GM21723 (cell line): ENCODE measurements around the gene PTPRK.

ENCODE experiments used
- ATAC-seq: cut with Tn5 transposase; IDR thresholded peaks from one replicate; pipeline ENCODE4 v1.9.1; 2021; ENCODE audit warnings: mild to moderate bottlenecking, moderate library complexity; ENCODE audit not compliant: unreplicated experiment

PTPRK gene

DNA sequence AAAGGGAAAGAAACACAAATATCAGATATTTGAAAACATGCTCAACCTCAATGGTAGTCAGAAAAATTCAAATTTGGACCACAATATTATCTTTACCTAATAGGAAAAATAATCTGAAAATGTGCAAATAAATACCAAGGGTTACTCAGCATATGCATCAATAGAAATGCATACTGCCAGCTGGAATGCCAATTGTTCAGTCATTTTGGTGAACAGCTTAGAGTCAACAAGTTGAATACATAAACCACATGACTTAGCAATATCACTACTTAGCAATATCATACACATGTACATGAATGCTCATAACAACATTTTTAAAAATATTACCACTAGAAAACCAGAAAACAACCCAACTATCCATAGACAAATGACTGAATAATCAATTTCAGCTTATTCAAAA, 212.7 kb downstream of the PTPRK start:
- no peak for ATAC-seq

DNA sequence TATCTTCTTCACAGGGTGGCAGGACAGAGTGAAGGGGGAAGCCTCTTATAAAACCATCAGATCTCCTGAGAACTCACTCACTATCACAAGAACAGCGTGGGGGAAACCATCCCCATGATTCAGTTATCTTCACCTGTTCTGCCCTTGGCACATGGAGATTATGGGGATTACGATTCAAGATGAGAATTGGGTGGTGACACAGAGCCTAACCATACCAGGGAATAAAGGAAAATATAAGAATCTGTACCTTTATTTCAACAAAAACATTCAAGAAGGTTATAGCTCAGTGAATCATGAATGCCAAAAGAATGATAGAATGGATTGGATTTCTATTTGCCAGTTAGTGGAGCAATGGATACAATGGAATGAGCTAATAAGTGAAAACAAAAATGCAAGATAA, 214.4 kb downstream of the PTPRK start:
- ATAC-seq, result no peak

DNA sequence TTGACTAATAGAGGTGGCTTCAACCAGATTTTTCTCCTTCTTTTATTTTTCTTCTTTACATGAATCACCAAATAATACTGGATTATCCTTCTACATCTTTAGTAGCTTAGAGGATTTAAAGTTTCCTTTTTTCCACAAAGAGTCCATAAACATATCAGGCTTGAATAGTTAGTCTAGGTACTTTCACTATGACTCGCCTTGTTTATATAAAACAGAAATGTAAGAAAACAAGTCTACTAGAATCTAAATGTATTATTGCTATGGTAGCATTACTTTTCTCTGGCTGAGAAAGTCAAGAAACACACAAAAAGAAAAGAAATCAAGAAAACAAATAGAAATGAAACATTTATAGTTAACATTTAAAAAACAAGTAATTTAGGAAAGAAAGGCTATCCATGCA, 215.2 kb downstream of the PTPRK start:
- no peak for ATAC-seq

DNA sequence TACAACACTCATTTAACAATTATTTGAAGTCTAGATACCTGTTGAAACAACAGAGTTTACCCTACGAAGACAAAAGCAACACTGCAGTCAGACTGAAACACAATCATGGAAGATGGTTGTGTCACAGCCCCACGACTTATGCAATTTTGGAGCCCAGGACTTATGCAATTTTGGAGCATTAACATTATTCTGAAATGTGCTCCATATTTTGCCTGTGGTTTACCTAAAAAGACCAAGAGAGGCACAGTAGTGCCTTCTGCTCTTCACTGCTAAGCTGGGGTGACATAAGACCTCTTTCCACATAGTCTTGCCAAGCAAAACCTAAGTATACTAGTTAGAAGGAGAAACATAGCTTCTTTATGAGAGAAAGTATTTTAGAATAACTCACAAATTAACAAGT, 216.5 kb downstream of the PTPRK start:
- ATAC-seq, result no peak

DNA sequence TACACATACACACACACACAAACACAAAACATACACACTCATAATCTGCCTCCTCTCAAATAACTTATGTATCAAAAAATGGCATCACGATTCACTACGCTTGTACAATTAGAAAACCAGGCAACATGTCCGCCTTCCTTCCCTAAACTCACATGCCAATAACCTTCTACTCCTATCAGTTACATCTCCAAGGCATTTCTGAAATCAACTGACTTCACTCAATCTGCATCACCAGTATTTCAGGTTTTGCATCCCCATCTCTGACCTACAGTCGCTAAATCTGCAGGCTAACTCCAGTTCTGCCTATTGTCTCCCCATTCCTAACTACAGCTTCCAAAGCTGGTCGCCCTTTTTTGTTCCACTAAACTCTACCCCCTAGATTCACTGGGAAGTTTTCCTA, 217.5 kb downstream of the PTPRK start:
- no peak for ATAC-seq

DNA sequence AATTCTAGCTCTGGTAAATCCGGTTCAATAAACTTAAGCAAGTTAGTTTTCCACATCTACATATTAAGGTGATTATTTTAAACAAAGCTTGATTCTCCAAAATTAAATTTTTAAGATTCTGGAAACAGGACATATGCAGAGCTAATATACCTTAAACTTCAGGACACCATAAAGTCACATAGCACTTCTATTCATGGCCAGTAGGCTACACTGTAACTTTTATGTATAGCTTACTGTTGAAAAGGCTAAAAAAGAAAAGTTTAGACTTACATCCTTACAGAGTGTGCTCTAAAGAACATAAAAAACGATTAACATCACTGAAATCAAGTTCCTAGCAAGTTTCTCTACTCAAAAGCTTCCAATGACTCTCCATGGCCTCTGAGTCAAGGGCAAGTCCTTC, 224.7 kb downstream of the PTPRK start:
- ATAC-seq, result no peak

DNA sequence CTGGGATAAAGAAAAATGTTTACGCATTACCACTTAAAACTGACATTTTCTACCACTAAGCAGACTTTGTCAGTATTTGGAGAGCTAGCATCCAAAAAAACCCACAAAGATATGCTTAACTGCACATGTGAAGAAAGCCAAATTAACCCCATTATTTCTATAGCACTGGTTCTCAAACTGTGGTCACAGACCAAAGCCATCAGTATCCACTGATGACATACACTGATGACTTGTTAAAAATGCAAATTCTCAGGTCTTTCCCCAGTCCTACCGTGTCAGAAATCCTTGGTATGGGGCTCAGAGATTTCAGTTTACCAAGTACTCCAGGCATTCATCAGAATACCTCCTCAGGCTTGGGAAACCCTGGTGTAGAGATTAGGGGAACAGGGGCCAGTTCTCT, 230.2 kb downstream of the PTPRK start:
- ATAC-seq, result no peak

DNA sequence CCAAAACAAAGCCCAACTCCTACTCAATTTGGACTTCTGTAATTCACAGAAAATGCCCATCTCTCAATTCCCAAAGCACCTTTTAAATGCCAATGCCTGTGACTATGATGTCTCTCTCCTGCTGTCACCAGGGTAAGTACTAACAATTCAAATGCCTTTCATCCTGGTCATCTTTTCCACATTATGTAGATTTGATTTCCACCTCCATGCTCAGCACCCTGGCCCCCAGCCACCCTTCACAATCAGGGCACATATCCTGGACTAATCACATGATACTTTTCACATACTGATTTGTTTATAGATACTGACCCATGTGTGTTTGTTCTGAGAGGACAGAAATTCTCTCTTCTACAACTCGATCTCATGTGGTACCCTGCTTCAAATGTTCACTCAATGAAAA, 236.3 kb downstream of the PTPRK start:
- no peak for ATAC-seq

DNA sequence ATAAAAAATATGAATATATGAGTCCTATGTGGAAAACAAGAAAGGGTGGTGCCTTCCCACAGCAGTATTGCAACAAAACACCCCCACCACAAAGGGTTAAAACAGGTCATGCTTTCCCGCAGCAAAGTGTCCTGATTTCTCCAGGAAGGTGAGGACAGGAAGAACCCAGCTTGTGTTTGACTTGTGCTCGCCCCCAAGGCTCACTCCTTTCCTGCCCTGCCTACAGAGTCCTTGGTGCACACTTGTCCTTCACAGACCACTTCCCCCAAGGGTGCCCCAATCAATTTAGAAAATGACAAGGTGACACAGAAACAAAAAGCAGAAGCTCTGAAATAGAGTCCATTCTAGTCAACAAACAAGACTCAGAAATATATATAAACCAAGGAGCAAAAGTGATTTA, 237.4 kb downstream of the PTPRK start:
- ATAC-seq, result no peak

DNA sequence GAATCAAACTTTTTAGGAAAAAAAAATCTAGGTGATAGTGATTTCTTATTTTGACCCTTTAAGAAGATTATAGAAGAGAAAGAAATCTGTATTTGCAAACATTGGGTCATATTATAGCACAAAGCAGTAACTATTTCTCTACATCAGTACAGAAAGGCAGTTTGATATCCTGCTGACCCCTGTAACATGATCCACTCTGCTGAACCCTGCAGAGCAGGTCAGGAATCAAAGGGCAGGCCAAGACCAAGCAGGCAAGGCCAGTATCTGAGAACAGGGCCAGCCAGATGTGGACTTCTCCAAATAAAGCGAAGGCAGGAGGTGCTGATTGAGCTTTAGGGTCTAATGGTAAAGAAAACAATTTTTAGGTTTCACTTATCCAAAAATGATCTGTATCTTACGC, 239.4 kb downstream of the PTPRK start:
- ATAC-seq, result no peak

DNA sequence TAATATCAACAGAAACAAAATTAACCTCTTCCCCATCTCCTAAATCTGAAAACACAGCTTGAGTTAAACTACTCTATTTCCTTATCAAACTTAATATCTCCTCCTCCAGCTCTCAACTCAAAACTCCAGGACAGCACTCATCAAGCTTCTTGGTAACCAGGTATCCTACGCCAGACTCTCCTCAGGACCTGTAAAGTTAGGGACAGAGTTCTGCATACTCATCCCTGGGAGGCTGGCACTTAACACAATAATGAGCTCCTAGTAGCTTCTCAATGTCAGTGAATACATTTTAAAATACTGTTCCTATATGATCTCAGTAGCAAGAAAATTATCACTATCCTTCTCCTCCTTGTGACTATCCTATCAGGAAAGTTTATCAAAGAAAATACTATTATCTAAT, 240.3 kb downstream of the PTPRK start:
- no peak for ATAC-seq

DNA sequence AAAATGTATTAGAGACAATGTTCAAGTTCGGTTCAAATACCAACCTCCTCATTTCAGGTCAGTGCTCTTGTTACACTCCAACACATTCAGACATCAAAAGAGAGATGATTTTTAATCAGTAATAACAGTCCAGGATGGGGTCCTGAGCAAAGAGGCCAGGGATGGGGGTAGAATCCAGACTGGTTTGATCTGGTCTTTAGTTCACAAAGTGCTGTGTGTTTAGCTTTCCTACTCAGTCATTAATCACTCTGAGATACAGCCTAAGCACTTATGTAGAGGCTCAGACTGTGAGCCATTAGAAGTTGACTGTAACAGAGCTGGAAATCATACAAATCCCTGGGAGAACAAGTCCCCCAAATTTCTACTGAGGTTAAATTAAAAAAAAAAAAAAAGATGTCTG, 241.6 kb downstream of the PTPRK start:
- no peak for ATAC-seq

DNA sequence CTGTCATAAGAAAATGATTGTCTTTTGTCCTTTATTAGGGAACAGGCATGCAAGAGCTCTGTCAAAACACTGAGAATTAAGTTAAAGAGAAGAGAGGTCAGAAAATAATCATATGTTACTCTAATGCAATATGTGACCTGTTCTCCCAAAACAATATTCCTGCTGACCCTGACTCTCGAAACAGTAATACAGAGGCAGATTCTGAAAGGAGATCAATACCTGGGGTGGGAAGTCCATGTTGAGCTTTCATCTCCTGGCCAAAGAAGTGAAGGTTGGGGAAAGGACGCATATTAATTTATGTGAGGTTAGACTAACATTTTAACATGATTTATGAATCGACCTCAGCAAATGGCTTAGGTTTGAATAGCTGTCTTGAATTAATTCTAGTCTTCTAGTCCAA, 243.0 kb downstream of the PTPRK start:
- ATAC-seq, result no peak

DNA sequence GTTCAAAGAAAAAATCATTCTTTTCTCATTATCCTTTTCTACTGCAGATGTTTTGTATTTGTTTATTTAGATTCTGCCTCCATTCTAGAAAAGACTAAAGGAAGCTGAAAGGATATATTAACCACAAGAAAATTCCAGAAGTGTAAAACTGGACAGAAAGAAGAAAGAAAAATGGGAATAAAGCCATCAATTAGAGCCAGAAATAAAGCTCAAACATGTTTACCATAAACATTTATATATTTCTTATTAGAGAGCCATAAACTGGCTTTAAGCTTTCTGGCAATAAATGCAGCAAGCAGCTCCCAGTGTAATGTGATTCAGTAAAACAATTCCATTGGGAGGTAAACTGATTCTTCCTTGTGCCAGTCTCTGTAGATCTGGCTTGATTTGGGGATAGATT, 244.1 kb downstream of the PTPRK start:
- no peak for ATAC-seq

DNA sequence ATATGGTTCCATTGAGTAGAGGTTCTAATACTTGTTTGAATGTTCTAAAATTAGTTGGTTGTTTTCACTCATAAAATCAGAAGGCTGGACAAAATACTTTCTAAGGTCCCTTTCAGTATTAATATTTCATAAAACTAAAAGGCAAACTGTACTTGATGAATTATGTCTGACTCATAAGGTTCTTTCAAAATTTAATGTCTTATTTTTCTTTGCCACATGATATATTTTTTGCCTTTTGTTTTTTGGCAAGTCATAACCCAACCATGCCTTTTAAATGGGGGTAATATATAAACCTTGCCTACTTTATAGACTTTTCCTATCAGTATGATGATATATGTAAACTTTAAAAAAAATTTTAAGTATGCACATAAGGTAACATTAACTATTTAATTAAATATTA, 244.7 kb downstream of the PTPRK start:
- ATAC-seq, result no peak

DNA sequence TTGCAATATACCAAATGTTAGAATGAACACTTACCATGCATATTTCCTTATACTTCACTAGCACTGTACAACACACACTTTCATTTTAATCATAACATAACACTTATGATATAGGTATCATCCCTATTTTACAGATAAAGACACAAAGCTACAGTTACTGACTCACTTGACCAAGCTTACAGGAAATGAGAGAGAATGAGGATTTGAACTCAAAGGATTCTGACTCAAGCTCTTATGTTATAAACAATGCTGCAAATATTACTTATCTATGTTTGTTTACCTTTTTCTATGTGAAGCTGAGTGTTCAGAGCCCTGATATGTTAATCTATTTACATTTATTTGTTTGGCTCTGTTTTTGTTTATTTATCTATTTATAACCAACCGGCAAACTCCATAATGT, 245.4 kb downstream of the PTPRK start:
- ATAC-seq, result no peak

DNA sequence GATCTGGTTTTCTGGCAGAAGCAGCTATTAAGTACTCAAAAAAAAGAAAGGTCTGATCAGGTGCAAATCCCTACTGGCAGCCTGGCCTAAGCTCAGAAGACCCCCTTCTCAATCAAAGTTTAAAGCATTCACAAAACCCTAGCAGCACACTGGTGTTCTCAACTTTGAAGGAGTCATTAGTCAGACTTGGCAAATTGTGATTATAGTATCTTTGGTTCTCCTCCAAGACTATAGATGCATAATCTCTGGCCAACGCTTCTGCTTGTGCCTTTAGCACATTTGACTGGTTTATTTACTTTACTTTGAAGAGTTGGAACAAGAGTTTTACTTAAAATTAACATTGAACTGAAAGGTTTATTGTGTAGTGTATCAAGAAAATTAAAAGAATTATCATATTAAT, 248.9 kb downstream of the PTPRK start:
- ATAC-seq, result no peak

DNA sequence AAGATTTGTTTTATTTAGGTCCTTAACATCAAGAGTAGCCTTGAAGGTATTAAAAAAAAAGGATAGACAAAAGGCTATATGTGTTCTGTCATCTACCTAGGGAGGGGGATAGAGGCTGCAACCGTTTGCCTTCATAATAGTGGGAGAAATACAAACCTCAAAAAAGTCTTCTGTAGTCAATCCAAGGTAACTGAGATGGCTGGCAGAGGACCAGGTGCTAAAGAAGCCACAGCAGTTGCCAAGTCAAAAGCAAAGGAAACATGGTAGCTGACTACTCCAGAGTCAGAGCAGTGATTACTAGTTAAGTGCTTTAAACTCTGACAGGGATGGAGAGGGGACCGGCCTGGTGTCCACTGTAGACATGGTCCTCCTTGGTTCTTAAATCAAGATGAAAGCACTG, 249.4 kb downstream of the PTPRK start:
- ATAC-seq, result no peak

DNA sequence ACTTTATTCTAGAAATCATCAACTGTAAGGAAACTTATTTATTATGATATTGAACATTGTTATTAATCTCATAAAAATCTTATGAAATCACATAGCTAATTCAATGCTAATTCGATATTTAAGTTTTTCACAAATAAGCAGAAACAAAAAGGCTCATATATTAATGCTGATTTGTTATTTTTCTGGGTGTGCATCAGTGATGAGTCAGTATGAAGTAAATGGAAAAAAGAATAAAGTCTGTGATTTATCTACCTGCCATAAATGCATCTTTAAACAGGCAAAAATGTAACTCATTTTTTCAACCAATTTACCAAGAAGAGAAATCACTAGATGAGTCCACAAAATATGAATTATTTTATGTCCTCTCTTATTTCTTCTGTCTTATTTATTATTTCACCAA, 253.5 kb downstream of the PTPRK start:
- no peak for ATAC-seq

DNA sequence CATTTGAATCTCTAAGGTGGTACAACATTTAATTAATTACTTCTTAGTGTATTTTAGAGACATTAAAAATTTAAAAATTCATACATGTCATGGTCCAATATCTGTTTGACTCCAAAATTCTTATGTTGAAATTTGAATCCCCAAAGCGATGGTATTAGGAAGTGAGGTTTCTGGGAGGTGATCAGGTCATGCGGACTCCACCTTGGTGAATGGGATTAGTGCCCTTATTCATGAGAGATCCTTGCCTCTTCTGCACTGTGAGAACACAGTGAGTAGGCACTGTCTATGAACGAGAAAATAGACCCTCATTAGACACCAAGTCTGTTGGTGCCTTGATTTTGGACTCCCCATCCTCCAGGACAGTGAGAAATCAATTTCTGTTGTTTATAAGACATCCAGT, 254.7 kb downstream of the PTPRK start:
- no peak for ATAC-seq

DNA sequence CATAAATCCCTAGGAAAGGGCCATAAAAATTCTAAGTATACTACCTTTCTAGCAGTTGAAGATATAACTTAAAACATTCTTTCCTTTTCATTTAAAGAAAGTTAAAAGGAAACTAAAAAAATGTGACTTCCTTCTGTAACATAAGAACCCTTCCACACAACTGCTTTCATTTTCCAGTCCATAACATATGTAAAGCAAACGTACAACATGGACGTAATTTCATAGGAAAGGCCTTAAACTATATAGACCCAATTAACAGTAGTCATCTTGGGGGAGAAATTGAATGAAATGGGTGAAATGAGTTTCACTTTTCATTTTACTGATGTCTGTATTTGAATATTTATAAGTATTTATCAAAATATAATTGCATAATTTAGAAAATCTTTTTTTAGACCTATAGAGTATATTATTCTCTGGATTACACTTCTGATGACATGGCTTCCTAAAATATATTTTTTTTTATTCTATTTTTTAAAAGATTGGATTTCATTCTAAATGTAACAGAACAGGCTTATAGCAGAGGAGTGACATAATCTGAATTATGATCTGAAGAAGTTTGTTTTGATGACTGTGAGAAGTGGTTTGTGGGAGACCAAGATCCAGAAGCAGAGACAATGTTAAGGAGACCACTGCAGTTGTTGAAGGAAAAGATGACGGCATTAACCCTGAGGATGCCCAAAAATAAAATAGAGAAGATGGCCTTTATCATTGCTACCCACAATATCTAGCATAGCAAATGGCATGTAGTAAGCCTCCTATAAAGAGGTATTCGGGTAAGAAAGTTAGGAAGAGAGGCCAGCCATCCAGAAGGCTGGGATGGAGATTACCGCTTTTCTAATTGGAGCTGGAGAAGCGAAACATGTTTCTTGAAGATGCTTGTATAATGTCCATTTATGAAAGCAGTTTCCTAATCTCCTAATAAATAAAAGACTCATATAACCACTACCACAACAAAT, 260.4 kb downstream of the PTPRK start:
- peak; percentile 61 for ATAC-seq

DNA sequence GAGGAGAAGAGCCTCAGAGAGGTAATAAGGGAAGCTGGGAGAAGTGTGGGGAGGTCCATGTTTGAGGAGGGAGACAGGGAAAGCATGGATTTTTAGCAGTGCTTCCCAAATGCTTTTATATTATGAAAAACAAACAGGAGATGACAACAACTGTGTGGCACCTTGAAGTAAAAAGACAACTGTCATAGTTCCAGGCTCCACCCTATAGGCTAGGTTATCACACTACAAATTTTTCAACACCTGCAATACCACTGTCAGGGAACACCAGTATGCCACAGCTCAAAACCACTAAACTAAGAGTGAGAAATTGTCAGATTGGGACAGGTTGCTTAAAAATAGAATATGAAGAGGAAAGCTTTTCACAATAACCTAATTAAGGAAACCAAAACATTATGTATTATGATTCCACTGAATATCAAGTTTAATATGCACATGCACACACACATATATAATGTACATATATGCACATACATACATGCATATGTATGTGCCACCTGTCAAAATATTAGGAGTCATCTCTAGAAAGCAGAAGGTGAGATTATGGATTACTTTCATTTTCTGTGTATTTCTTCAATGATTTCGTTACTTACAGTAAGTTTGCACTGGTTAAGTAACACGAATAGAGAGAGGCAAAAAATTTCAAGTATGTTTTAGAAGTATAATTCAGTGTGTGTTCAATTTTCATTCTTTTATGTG, 261.2 kb downstream of the PTPRK start:
- ATAC-seq, result peak; percentile 94
